ENCODE results near the gene ARID2.

GRCh38 chr12:45948546-45948945 lies 219.0 kb downstream of the ARID2 start:
- TF ChIP-seq, protein P1, sequence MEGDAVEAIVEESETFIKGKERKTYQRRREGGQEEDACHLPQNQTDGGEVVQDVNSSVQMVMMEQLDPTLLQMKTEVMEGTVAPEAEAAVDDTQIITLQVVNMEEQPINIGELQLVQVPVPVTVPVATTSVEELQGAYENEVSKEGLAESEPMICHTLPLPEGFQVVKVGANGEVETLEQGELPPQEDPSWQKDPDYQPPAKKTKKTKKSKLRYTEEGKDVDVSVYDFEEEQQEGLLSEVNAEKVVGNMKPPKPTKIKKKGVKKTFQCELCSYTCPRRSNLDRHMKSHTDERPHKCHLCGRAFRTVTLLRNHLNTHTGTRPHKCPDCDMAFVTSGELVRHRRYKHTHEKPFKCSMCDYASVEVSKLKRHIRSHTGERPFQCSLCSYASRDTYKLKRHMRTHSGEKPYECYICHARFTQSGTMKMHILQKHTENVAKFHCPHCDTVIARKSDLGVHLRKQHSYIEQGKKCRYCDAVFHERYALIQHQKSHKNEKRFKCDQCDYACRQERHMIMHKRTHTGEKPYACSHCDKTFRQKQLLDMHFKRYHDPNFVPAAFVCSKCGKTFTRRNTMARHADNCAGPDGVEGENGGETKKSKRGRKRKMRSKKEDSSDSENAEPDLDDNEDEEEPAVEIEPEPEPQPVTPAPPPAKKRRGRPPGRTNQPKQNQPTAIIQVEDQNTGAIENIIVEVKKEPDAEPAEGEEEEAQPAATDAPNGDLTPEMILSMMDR (IDR thresholded peaks at IDR 0.05; ENCODE audit: low read length) = no peak
- no peak for TF ChIP-seq EZH2 (IDR thresholded peaks at IDR 0.05; ENCODE audit: borderline replicate concordance, low read length)

Data from OCI-LY1 (cell line).